ENCODE results near the gene CREB5.
"Not testable (repeated sequence)": the region's sequence is repeated elsewhere in the genome, so short reads cannot be mapped to it uniquely, and the experiment has no call there.

CREB5 gene

DNA sequence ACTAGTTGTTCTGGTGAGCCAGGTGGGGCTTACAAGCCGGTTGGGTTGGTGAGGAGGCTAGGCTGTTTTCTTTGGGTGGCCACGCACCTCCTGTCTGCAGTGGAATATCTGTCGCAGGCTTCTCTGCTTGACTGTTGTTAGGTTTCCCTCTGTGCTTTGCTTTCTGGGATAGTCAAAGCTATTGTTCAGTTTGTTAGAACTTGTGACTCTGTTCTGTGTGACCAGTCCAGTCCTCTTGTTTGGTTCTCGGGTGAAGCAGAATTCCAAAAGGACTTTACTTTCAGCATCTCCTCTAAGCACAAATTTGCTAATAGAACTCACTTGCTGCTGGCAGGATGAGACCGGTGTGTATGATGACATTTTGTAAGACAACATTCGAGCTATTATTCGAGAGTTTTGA is 105.3 kb downstream of the CREB5 start:
- no peak for DNase-seq

DNA sequence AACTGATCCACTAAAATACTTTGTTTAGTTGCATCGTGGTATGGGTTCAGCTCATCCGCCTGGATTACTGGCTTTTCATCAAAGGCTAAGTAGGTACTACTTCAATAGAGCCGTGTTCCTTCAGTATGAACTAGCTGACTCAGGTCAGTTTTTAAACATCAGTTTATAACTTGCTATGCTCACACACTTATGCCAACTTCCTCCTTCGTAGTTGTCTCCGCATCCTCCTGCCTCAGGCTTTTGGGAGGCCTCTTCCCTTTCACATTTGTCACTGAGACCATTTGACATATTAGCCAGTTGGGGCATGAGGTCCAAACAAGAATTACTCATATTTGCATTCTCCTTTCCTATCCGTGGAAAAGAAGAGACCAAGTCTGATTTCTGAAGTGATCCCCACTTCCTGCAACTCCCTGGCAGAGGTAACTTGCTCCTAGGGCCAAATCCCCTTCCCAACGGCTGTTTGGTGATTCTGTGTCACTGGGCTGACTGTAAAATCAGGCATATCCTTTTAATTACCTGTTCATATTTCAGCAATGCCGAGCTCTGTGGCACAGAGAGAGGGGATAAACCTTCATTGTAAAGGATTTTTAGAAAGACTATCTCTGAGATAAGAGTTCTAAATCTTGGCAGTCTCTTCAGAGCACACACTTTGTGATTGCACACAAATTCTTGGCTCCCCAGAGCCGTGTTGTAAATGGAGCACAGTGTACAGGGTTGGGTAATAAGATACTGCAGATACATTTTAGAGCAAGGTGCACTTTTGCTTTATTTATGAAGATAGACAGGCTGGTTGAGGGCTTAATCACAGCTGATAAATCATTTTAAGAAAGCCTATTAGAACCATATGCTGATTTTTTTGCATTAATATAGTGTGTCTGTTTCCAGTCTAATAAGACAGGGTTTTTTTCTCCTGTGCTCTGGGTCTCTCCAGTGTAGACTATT is 108.0 kb downstream of the CREB5 start:
- no peak for DNase-seq

DNA sequence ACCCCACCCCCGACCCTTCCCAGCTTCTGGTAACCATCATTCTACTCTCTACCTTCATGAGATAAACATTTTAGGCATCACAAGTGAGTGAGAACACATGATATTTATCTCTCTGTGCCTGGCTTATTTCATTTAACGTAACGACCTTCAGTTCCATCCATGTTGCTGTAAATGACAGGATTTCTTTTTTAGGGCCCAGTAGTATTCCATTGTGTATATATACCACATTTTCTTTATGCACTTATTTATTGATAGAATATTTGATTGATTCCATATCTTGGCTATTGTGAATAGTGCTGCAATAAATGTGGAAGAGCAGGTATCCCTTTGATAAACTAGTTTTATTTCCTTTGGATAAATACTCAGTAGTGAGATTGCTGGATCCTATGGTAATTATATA is 112.7 kb downstream of the CREB5 start:
- no peak for DNase-seq

- no peak for DNase-seq
Observed at GRCh38 chr7:28528899-28529298, 116.6 kb downstream of the CREB5 start.

DNA sequence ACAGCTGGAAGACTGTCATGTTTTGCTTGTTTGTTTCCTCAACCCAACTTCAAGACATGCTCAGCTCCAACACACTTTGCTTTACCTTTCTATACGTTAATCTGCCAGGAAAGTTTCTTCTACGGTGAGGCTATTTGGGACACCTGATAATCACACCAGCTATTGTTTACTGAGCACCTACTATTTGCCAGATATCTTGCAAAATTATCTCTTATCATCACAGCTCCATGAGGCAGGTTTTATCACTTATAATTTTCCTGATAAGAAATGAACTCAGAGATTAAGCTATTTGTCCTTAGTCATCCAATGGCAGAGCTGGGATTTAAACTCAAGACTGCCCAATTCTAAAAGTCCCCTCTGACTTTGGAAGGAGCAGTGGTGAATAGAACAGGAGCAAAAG is 117.4 kb downstream of the CREB5 start:
- DNase-seq: no peak

DNA sequence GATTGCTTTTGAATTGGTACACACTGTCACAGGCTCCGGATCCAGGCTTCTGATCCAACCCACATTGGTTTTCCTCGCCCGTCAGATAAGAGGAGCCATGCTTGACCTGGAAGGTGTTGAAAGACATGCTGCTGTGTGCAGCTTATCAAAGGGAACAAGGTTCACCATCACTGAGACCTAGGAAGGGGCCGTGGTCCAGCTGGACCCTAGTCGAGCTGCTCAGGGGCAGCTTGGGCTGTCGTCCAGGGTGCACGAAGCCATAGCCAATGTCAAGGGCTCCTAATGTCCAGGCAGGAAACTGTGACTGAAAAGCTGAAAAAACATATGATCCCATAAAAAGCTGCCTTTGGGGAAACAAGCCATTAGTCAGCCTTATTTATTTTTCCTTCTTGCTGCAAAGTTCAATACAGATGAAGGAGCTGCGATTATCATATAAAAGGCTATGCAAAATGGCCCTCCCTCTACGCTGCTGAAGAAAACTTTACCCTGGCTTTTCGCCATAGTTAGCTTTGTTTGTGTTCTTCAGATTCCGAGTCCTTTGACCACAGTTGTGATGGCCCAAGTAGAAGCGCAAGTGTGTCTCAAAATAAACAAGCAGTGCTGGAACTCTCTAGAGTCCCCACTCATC is 118.0 kb downstream of the CREB5 start:
- no peak for DNase-seq

- DNase-seq: no peak
Observed at GRCh38 chr7:28530803-28531175, 118.5 kb downstream of the CREB5 start.

GRCh38 chr7:28531291-28531690 is 119.0 kb downstream of the CREB5 start:
- no peak for DNase-seq

- no peak for DNase-seq
Observed at GRCh38 chr7:28532181-28532580, 119.9 kb downstream of the CREB5 start.

- DNase-seq: no peak
Observed at GRCh38 chr7:28533267-28533666, 120.9 kb downstream of the CREB5 start.

DNA sequence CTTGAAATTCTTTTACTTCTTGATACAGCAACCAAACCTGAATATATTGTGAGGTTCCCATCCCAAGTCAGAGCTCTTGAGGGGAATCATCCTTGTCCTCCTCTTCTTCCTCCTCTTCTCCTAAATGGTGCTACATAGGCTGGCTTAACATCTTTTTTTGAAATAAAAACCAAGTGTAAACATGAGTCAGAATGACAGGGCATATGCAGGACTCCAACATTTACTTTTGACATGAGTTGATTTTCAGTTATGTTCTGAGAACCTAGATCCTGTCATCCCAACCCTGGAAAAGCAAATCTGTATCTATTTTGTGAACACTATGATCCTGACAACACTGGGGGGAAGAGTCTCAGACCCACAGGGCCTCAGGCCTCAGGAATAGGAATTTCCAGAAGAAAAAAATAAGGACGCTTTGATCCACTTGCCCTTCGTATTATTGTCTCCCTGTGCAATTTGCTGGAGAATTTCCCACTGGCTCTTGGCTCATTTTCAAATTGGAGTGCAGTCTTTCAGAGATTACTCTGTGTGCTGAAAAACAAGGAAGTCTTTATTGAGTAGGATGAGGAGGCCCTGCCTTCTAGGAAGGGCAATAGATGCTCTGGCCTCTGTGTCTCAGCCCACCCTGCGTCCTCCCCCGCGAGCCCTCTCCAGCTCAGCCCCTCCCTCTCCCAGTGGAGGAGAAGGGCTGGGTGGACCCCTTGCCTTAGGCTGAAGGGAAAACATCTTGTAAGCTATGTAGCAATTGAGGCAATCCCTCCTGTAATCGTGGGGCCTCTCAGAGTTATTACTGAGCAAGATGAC is 121.6 kb downstream of the CREB5 start:
- no peak for DNase-seq

- DNase-seq: no peak
Observed at GRCh38 chr7:28536259-28536658, 123.9 kb downstream of the CREB5 start.

DNA sequence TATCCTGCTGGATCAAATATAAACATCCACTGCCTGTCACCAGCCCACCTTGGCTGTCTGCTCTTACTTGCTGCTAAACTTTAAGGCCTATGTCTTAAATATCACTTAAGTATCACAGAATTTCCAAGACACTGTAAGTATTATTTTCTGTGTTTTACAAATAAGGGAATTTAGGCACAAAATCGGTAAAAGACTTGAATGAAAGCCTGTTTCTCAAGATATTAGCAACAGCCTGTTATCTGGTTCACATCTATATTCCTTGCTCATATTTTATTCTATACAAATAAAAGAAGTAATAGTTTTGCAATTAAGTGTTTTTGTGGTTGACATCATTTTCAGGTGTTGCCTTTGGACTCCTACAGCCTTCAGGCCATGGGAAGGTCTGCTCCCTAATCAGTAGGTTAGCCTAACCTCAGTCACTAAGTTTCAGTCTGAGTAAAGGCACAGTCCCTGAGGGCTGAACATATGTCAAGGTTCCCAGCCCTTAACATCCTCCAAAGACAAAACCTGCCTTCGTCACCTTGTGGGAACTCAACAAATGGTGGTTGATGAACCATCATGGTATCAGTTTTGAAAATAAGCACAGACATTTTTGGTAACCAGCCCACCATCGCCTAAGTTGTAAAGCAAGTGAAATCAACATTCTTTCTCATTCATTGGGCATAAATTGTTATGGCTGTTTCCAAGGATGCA is 127.1 kb downstream of the CREB5 start:
- no peak for DNase-seq

DNA sequence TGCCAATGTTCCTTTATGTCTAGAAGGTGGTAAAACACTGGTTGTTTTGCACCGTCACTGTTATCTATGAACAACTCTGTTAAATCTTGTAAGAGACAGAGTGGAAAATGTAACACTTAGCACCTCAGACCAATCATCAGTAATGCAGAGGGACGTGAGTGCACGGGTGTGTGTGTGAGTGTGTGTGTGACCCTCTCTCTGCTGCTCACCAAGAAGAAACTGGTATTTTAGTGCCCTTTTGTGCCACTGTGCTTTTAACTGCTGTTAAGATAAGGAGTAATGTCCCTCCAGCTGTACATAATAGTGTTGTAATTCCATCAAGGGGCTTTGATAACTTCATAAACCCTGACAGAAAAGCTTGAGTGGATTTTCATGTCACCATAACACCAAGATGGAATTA is 130.1 kb downstream of the CREB5 start:
- DNase-seq: no peak

DNA sequence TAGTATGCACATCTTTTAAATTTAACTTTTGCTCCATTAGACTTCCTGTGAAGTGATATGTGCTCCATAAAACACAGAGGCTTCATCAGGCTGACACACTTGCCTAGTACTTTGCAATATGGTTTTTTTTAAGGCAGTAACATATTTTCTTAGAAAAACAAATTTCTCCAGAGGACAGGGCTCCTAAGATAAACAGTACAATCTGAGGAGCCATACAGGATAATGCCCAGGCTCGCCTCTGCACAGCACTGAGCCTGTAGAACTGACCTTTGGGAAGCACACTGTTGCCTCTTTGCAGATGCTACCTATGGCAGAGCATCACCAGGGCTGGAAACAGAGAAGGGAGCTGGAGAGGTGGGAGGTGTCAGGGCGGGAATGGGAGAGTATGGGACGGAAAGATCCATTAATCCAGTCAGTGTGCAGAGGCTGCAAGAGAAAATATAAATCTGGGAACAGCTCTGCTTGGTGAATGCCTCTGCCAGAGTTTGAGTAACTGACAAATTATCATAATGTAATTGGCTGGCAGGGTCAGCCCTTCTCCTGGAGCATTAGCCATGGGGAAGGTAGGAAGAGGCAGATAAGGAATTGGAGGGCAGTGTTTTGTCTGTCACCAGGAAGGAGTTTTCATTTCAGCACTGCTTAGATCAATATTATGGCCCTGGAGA is 132.3 kb downstream of the CREB5 start:
- DNase-seq: no peak

DNA sequence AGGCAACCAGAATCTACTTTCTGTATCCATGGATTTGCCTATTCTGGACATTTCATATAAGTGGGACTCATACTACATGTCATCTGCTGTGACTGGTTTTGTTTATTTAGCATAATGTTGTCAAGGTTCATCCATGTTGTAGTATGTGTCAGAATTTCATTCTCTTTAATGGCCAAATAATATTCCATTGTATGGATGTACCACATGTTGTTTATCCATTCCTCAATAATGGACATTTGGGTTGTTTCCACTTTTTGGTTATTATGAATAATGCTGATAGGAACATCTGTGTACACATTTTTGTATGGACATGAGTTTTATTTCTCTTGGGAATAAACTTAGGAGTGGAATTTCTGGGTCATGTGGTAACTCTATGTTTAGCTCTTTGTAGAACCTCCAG is 133.7 kb downstream of the CREB5 start:
- DNase-seq: no peak

- DNase-seq: no peak
Observed at GRCh38 chr7:28547115-28547514, 134.8 kb downstream of the CREB5 start.

DNA sequence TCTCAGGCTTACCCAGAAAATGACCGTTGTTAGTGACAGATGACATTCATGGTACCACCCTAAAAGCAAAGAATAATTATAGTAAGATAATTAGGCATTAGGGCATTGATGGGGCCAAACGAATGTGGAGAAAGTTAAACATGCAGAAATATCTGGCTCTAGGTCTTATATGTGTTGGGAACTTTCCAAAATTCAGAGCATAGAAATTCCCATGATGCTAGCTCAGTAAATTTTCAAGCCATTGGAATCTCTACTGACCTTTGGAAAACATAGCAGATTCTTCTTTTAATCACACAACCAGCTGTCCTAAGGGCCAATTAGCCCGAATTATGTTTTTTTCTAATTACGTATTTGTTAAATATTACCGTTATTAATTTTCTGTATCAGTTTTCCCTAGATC is 136.1 kb downstream of the CREB5 start:
- no peak for DNase-seq

- DNase-seq: no peak
Observed at GRCh38 chr7:28549998-28550397, 137.7 kb downstream of the CREB5 start.

GRCh38 chr7:28550580-28551186 is 138.4 kb downstream of the CREB5 start:
- DNase-seq: no peak

DNA sequence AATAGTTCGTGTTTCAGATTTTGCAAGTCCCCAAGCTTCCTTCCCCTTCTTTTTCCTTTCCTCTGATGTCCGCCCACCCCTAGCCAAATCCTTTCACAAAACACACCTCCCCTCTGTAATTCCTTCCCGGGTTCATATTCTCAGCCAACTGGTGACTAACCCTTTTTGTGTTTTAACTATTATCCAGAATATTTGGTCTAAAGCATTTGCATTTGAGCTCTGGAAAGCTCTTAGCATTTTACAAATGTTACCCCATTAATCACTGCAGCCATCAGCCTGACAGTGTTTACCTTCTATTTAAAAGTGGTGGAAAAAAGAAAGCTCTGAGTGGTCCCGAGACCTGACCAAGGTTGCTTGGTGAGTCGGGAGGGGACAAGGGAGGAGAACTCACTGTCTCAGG is 139.0 kb downstream of the CREB5 start:
- no peak for DNase-seq

- DNase-seq: not testable (repeated sequence)
Observed at GRCh38 chr7:28551766-28552165, 139.4 kb downstream of the CREB5 start.

Measured in activated naive CD4-positive, alpha-beta T cell treated with Interleukin-2 at 50 U/mL for 16 hours (primary cell).